ENCODE measurements around the gene RBM47. TPM values are rescaled to one million over a fixed set of nuclear protein-coding genes. Genes with fewer than 3 reads are reported as not detected.

The RBM47 gene
- polyA plus RNA-seq, 3 donors: 79.5 to 101 (median 92.8) TPM

- H3K27ac ChIP-seq (ENCODE audit: low read depth in 1 of 2, low read length in 2 of 2): peak overlapping the region in 1 of 2 donors; percentile 79
- DNase-seq: no peak
- Mint-ChIP-seq H3K27ac (peak overlapping the region; percentile 50 to 97 (median 95)), H3K9me3 (peaks cover 0 to 2% (median 0%) of the 10 kb centered on the region in 7 donors), H3K27me3 (ENCODE audit: low read depth in 3 of 3) (peaks cover 0 to 2% (median 2%) of the 10 kb centered on the region in 3 donors), H3K4me1 (peaks cover 83% of the 10 kb centered on the region), H3K4me3 (no peak overlapping the region), H3K36me3 (peaks cover 35 to 55% of the 10 kb centered on the region in 2 donors)
- no peak overlapping the region for H3K4me3 ChIP-seq (replicated peaks in 1 of 3; ENCODE audit: low read depth in 2 of 3, low read length in 3 of 3)
- intact Hi-C loops (cut with micrococcal nuclease): loop anchor here in 1 of 2 donors (10.0 kb wide), 1 partner anchor 54 kb away; no protein-coding TSS in a partner anchor
- WGBS (ENCODE audit: insufficient coverage): no CpG with 5 or more reads among the region's 2 CpGs
- peaks cover 4 to 18% of the 10 kb centered on the region in 2 donors for H3K36me3 ChIP-seq (replicated peaks in 1 of 2; ENCODE audit: control insufficient read depth in 1 of 2, insufficient read depth in 2 of 2, low read length in 2 of 2)
- H4K20me1 ChIP-seq (ENCODE audit: insufficient read depth, low read length): peaks cover 63% of the 10 kb centered on the region
- peaks cover 100% of the 10 kb centered on the region for H3K79me2 ChIP-seq (ENCODE audit: insufficient read depth, low read length)
- H2AFZ ChIP-seq (ENCODE audit: insufficient read depth, low read depth, low read length, poor library complexity, severe bottlenecking): no peak overlapping the region
- H3K9me3 ChIP-seq (replicated peaks in 1 of 2; ENCODE audit: control insufficient read depth in 1 of 2, insufficient read depth in 1 of 2, low read length in 2 of 2): no peaks in the 10 kb centered on the region
- no peaks in the 10 kb centered on the region for H3K27me3 ChIP-seq (ENCODE audit: control insufficient read depth in 2 of 2, insufficient read depth in 2 of 2, low read length in 2 of 2)
- H3K9ac ChIP-seq (ENCODE audit: insufficient read depth, low read length, poor library complexity, severe bottlenecking): no peak overlapping the region
- H3K4me1 ChIP-seq (ENCODE audit: control insufficient read depth in 1 of 2, insufficient read depth in 2 of 2, low read length in 2 of 2): peaks cover 63 to 94% of the 10 kb centered on the region in 2 donors
- no peak overlapping the region for H3K4me2 ChIP-seq (replicated peaks; ENCODE audit: extremely low read depth, low read length, poor library complexity, severe bottlenecking)
- TF ChIP-seq CTCF (IDR thresholded peaks at IDR 0.05): no peak
Measured at GRCh38 chr4:40608628-40609027, 21.0 kb downstream of the RBM47 start.

GRCh38 chr4:40607221-40607620 is 22.4 kb downstream of the RBM47 start:
- Histone ChIP-seq H3K9ac (ENCODE audit: insufficient read depth, low read length, poor library complexity, severe bottlenecking) (no peak overlapping the region), H3K27ac (ENCODE audit: low read depth in 1 of 2, low read length in 2 of 2) (peak overlapping the region; percentile 54 to 79), H3K4me2 (replicated peaks; ENCODE audit: extremely low read depth, low read length, poor library complexity, severe bottlenecking) (peak overlapping the region; percentile 10), H4K20me1 (ENCODE audit: insufficient read depth, low read length) (peaks cover 49% of the 10 kb centered on the region), H3K27me3 (ENCODE audit: control insufficient read depth in 2 of 2, insufficient read depth in 2 of 2, low read length in 2 of 2) (no peaks in the 10 kb centered on the region), H3K79me2 (ENCODE audit: insufficient read depth, low read length) (peaks cover 100% of the 10 kb centered on the region), H3K4me1 (ENCODE audit: control insufficient read depth in 1 of 2, insufficient read depth in 2 of 2, low read length in 2 of 2) (peaks cover 66 to 94% of the 10 kb centered on the region in 2 donors), H3K9me3 (replicated peaks in 1 of 2; ENCODE audit: control insufficient read depth in 1 of 2, insufficient read depth in 1 of 2, low read length in 2 of 2) (no peaks in the 10 kb centered on the region), H2AFZ (ENCODE audit: insufficient read depth, low read depth, low read length, poor library complexity, severe bottlenecking) (no peak overlapping the region), H3K4me3 (replicated peaks in 1 of 3; ENCODE audit: low read depth in 2 of 3, low read length in 3 of 3) (peak overlapping the region in 1 of 3 experiments; percentile 9), H3K36me3 (replicated peaks in 1 of 2; ENCODE audit: control insufficient read depth in 1 of 2, insufficient read depth in 2 of 2, low read length in 2 of 2) (peaks cover 4 to 19% of the 10 kb centered on the region in 2 donors)
- Mint-ChIP-seq H3K27ac (peak overlapping the region; percentile 8 to 97 (median 95)), H3K36me3 (peaks cover 33 to 58% of the 10 kb centered on the region in 2 donors), H3K4me3 (peak overlapping the region in 1 of 2 donors; percentile 33), H3K4me1 (peaks cover 79% of the 10 kb centered on the region), H3K27me3 (ENCODE audit: low read depth in 3 of 3) (peaks cover 0 to 2% (median 2%) of the 10 kb centered on the region in 3 donors), H3K9me3 (peaks cover 0 to 2% (median 0%) of the 10 kb centered on the region in 7 donors)
- peak; percentile 54 to 67 (median 55) for DNase-seq
- intact Hi-C loops (cut with micrococcal nuclease): loop anchor here in 1 of 2 donors (10.0 kb wide), 1 partner anchor 52 kb away; no protein-coding TSS in a partner anchor
- no peak for TF ChIP-seq CTCF (IDR thresholded peaks at IDR 0.05)
- WGBS (ENCODE audit: insufficient coverage): 58% methylated on average over 1 of the region's 3 CpGs

Data from CD14-positive monocyte (primary cell).